HG02885 (cell line): ENCODE measurements around the gene ANAPC13.

ENCODE experiments used
- ATAC-seq: cut with Tn5 transposase; IDR thresholded peaks from one replicate; pipeline ENCODE4 v1.9.1; 2021; ENCODE audit warnings: mild to moderate bottlenecking; ENCODE audit not compliant: unreplicated experiment, poor library complexity

ANAPC13 gene

GRCh38 chr3:134457376-134458074 is 28.3 kb downstream of the ANAPC13 start:
- no peak for ATAC-seq

GRCh38 chr3:134453631-134454030 is 32.2 kb downstream of the ANAPC13 start:
- no peak for ATAC-seq

GRCh38 chr3:134449951-134450350 is 35.8 kb downstream of the ANAPC13 start:
- no peak for ATAC-seq

- no peak for ATAC-seq
Observed at GRCh38 chr3:134449277-134449676, 36.5 kb downstream of the ANAPC13 start.

- ATAC-seq: no peak
Observed at GRCh38 chr3:134448664-134449063, 37.1 kb downstream of the ANAPC13 start.

GRCh38 chr3:134447351-134447750 is 38.4 kb downstream of the ANAPC13 start:
- ATAC-seq: no peak

GRCh38 chr3:134446800-134447199 is 39.0 kb downstream of the ANAPC13 start:
- ATAC-seq: no peak

- ATAC-seq: no peak
Observed at GRCh38 chr3:134445636-134446035, 40.1 kb downstream of the ANAPC13 start.

- no peak for ATAC-seq
Observed at GRCh38 chr3:134445095-134445494, 40.7 kb downstream of the ANAPC13 start.

- ATAC-seq: no peak
Observed at GRCh38 chr3:134441821-134442220, 44.0 kb downstream of the ANAPC13 start.

GRCh38 chr3:134441321-134441720 is 44.5 kb downstream of the ANAPC13 start:
- no peak for ATAC-seq

- no peak for ATAC-seq
Observed at GRCh38 chr3:134437211-134437752, 48.5 kb downstream of the ANAPC13 start.

GRCh38 chr3:134432236-134432635 is 53.5 kb downstream of the ANAPC13 start:
- no peak for ATAC-seq

GRCh38 chr3:134430950-134431445 is 54.8 kb downstream of the ANAPC13 start:
- no peak for ATAC-seq

GRCh38 chr3:134430174-134430573 is 55.6 kb downstream of the ANAPC13 start:
- no peak for ATAC-seq

GRCh38 chr3:134428401-134428800 is 57.4 kb downstream of the ANAPC13 start:
- ATAC-seq: no peak
